ENCODE measurements around the gene RPS15.

RPS15 gene

GRCh38 chr19:1489463-1490310 is 51.5 kb downstream of the RPS15 start:
- no peak for DNase-seq

All from fibroblast of upper back skin (primary cell).